K562 (cell line): Measurements from ENCODE around the gene MEF2D. TPM values are rescaled to one million over a fixed set of nuclear protein-coding genes. Genes with fewer than 3 reads are reported as not detected.

ENCODE experiments used
- BACH1 ChIP-seq: fragments of 200-800 bp; sonication (Bioruptor generic); IDR thresholded peaks from 2 replicates; pipeline ENCODE4 v1.6.1; 2016; ENCODE audit warnings: missing genetic modification characterization, missing compliant biosample characterization
- CCAR2 ChIP-seq: fragments of 200-400 bp; formaldehyde crosslinking; IDR thresholded peaks from 2 replicates; pipeline ENCODE4 v1.6.1; 2017; ENCODE audit warnings: mild to moderate bottlenecking, low read depth, low read length
- HDAC3 ChIP-seq: fragments of 450-650 bp; IDR thresholded peaks from 2 replicates; pipeline ENCODE4 v1.6.1; 2018; ENCODE audit warnings: borderline replicate concordance, mild to moderate bottlenecking, moderate library complexity; ENCODE audit not compliant: partially characterized antibody
- MAZ ChIP-seq, 2 experiments: fragments of 450-650 bp in 1 of 2; sonication (generic) in 1 of 2; formaldehyde crosslinking; IDR thresholded peaks in 1 of 2; conservative IDR thresholded peaks in 1 of 2; 2 replicates each; pipeline versions ENCODE4 v1.4.0 to v1.5.0; 2020; ENCODE audit warnings: mild to moderate bottlenecking in 1 of 2, missing genetic modification reagents in 1 of 2
- MGA ChIP-seq: fragments of 450-650 bp; IDR thresholded peaks from 2 replicates; pipeline ENCODE4 v1.6.1; 2016; ENCODE audit warnings: mild to moderate bottlenecking, moderate library complexity
- NFRKB ChIP-seq: fragments of 450-650 bp; IDR thresholded peaks from 2 replicates; pipeline ENCODE4 v1.6.1; 2016; ENCODE audit warnings: low read depth
- TOE1 ChIP-seq, 2 experiments: fragments of 450-650 bp in 1 of 2; sonication (generic) in 1 of 2; formaldehyde crosslinking in 1 of 2; IDR thresholded peaks; 2 replicates each; pipeline versions ENCODE4 v1.7.1 to v1.8.0; 2016 to 2022; ENCODE audit warnings: borderline replicate concordance in 2 of 2, mild to moderate bottlenecking in 2 of 2, antibody characterized with exemption in 1 of 2, inconsistent platforms in 1 of 2, low read depth in 1 of 2, missing genetic modification reagents in 1 of 2, moderate library complexity in 1 of 2
- TRIM28 ChIP-seq: fragments of 450-650 bp; IDR thresholded peaks from 2 replicates; pipeline ENCODE4 v1.6.1; 2017
- ZBTB17 ChIP-seq: fragments of 450-650 bp; formaldehyde crosslinking; IDR thresholded peaks from 2 replicates; pipeline ENCODE4 v1.4.0; 2020; ENCODE audit warnings: mild to moderate bottlenecking
- ZBTB33 ChIP-seq: sonication (generic); formaldehyde crosslinking; IDR thresholded peaks from 2 replicates; pipeline ENCODE4 v1.8.1; 2023; ENCODE audit warnings: mild to moderate bottlenecking, missing genetic modification reagents
- ZFP91 ChIP-seq: sonication (generic); formaldehyde crosslinking; IDR thresholded peaks from 2 replicates; pipeline ENCODE4 v1.8.0; 2022; ENCODE audit warnings: mild to moderate bottlenecking, missing genetic modification reagents
- ZFX ChIP-seq: sonication (generic); formaldehyde crosslinking; IDR thresholded peaks from 2 replicates; pipeline ENCODE4 v1.8.0; 2022; ENCODE audit warnings: mild to moderate bottlenecking, missing genetic modification reagents, moderate library complexity
- polyA plus RNA-seq, 8 experiments: library from polyadenylated mRNA; depleted of rRNA in 4 of 8; stranded (reverse) in 5 of 8; unstranded in 3 of 8; fragments of >200 nt; fragmentation: Nextera tagmentation in 2 of 8; fragmentation: Illumina TruSeq in 1 of 8; extraction: Ambion mirVana in 2 of 8; extraction: Trizol in 1 of 8; gene quantifications; 2 replicates each; pipeline versions ENCODE4 v1.2.1 to v1.2.3, GENCODE V29; 2011 to 2014; ENCODE audit warnings: inconsistent platforms in 1 of 8, missing spikeins in 1 of 8
- total RNA-seq, 7 experiments: library from RNA; depleted of rRNA in 6 of 7; stranded (reverse); fragments of >200 nt in 6 of 7; fragmentation: Illumina TruSeq in 2 of 7; extraction: Trizol in 2 of 7; gene quantifications; 2 replicates each; pipeline versions ENCODE4 v1.2.1 to v1.2.3, GENCODE V29; 2011 to 2021; ENCODE audit warnings: low replicate concordance in 1 of 7

The MEF2D gene
- total and polyA plus RNA-seq, 9 of the 15 experiments (the other 6 are each of a cell fraction or from before 2014, with no cell fraction given), result 0.10 to 19.5 (median 2.6) TPM

GRCh38 chr1:156502391-156502893 is 1.9 kb upstream of the MEF2D start (continued):
- TF ChIP-seq MGA, result 0 out of 2 replicates have a peak, but pooled peaks have one; percentile 4
- TF ChIP-seq ZFX (CRISPR knock-in tag), result peak; percentile 66
- no peak for TF ChIP-seq TRIM28
- TF ChIP-seq ZBTB33 (CRISPR knock-in tag), result peak; percentile 1; the same call in 1 of the 2 replicates
- TF ChIP-seq HDAC3, result no peak
- TF ChIP-seq BACH1 (tag), result peak; percentile 64; the same call in 1 of the 2 replicates
- TF ChIP-seq ZBTB17 (CRISPR knock-in tag), result 0 out of 2 replicates have a peak, but pooled peaks have one; percentile 78
- TF ChIP-seq CCAR2, result no peak
- peak in 1 of 2 experiments; percentile 18; a peak in 1 of 4 replicates for TF ChIP-seq MAZ (CRISPR knock-in tag; conservative IDR thresholded peaks at IDR 0.05 in 1 of 2, IDR thresholded peaks at IDR 0.05 in 1 of 2)
- 0 out of 2 replicates have a peak, but pooled peaks have one; percentile 48 for TF ChIP-seq ZFP91
- peak; percentile 60; the same call in 1 of the 2 replicates for TF ChIP-seq NFRKB
- TF ChIP-seq TOE1 (IDR thresholded peaks at IDR 0.05; ENCODE audit: borderline replicate concordance), result no peak
- TF ChIP-seq TOE1 (CRISPR knock-in tag; IDR thresholded peaks at IDR 0.05; ENCODE audit: borderline replicate concordance, low read depth), result no peak
